Endothelial cell of umbilical vein (primary cell): ENCODE results near the gene LRRK1.

ENCODE experiments used
- EZH2 ChIP-seq: IDR thresholded peaks from 2 replicates; pipeline ENCODE4 v1.6.1; 2012; ENCODE audit warnings: borderline replicate concordance, low read depth, mild to moderate bottlenecking, moderate library complexity, low read length, inconsistent platforms; ENCODE audit not compliant: severe bottlenecking
- JUN ChIP-seq: IDR thresholded peaks from 2 replicates; pipeline ENCODE4 v1.6.1; 2011; ENCODE audit warnings: borderline replicate concordance, low read depth; ENCODE audit not compliant: insufficient read length, insufficient read depth
- POLR2A ChIP-seq: IDR thresholded peaks from 2 replicates; pipeline ENCODE4 v1.6.1; 2012; ENCODE audit warnings: low read depth, mild to moderate bottlenecking, control low read depth, low read length
- POLR2AphosphoS5 ChIP-seq: IDR thresholded peaks from 2 replicates; pipeline ENCODE4 v1.6.1; 2012; ENCODE audit warnings: low read depth, mild to moderate bottlenecking, control low read depth, low read length, moderate library complexity; ENCODE audit not compliant: insufficient read depth
- TF ChIP-seq, protein P1 (sequence below), 2 donors: IDR thresholded peaks; 1 replicate in 1 of 2; 2 replicates in 1 of 2; pipeline ENCODE4 v1.5.1; 2011; ENCODE audit warnings: low read length in 2 of 2, mild to moderate bottlenecking in 2 of 2, moderate library complexity in 2 of 2, control low read depth in 1 of 2, inconsistent platforms in 1 of 2, low read depth in 1 of 2; ENCODE audit not compliant: insufficient read depth in 1 of 2; ENCODE audit errors: extremely low read depth in 1 of 2

DNA sequence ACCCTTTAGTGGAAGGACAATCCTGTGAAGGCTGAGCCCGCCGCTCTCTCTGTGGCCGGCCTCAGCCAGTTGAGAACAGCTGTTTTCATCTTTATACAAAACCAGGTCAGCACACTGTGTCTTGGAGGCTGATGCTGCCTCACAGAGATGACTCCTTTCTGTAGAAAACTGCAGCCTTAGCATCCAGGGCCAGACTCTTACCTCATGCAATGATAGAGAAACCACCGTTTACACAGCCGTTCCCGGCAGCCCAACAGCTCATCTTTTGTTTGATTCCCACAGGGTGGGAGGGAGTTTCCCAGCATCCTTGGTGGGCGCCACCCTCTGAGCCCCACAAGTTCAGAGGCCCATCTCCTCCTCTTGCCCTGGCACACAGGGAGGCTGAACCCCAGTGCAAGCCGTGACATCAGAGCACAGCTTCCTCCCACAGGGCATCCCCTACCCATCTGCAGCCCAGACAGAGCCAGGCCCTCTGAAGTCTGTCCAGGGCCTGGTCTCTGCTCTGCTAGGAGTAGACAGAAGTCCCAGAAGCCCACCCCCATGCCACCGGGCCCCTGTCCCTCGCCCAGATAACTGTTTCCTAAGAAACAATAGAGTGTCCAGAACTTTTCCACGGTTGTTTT is 105.0 kb downstream of the LRRK1 start:
- TF ChIP-seq, protein P1, sequence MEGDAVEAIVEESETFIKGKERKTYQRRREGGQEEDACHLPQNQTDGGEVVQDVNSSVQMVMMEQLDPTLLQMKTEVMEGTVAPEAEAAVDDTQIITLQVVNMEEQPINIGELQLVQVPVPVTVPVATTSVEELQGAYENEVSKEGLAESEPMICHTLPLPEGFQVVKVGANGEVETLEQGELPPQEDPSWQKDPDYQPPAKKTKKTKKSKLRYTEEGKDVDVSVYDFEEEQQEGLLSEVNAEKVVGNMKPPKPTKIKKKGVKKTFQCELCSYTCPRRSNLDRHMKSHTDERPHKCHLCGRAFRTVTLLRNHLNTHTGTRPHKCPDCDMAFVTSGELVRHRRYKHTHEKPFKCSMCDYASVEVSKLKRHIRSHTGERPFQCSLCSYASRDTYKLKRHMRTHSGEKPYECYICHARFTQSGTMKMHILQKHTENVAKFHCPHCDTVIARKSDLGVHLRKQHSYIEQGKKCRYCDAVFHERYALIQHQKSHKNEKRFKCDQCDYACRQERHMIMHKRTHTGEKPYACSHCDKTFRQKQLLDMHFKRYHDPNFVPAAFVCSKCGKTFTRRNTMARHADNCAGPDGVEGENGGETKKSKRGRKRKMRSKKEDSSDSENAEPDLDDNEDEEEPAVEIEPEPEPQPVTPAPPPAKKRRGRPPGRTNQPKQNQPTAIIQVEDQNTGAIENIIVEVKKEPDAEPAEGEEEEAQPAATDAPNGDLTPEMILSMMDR (IDR thresholded peaks at IDR 0.05; ENCODE audit: extremely low read depth in 1 of 2, insufficient read depth in 1 of 2, low read depth in 1 of 2, low read length in 2 of 2) = no peak
- TF ChIP-seq JUN (no peak), POLR2A (no peak), POLR2AphosphoS5 (no peak), EZH2 (no peak)
